ENCODE results near the gene NPDC1. TPM values are rescaled to one million over a fixed set of nuclear protein-coding genes. Genes with fewer than 3 reads are reported as not detected.

The NPDC1 gene
- polyA plus RNA-seq, 3 donors = 0.51 to 2.7 TPM; not detected in 1

GRCh38 chr9:137032858-137033257 is 13.1 kb downstream of the NPDC1 start:
- Histone ChIP-seq H3K4me1 (ENCODE audit: control insufficient read depth in 1 of 2, insufficient read depth in 2 of 2, low read length in 2 of 2) (peaks cover 63 to 76% of the 10 kb centered on the region in 2 donors), H4K20me1 (ENCODE audit: insufficient read depth, low read length) (peaks cover 47% of the 10 kb centered on the region), H3K79me2 (ENCODE audit: insufficient read depth, low read length) (peaks cover 75% of the 10 kb centered on the region), H3K27ac (ENCODE audit: low read depth in 1 of 2, low read length in 2 of 2) (peak overlapping the region; percentile 83 to 92), H3K9ac (ENCODE audit: insufficient read depth, low read length, poor library complexity, severe bottlenecking) (peak overlapping the region; percentile 77), H3K4me3 (replicated peaks in 1 of 3; ENCODE audit: low read depth in 2 of 3, low read length in 3 of 3) (peak overlapping the region; percentile 47 to 88 (median 68)), H3K36me3 (replicated peaks in 1 of 2; ENCODE audit: control insufficient read depth in 1 of 2, insufficient read depth in 2 of 2, low read length in 2 of 2) (peaks cover 15 to 22% of the 10 kb centered on the region in 2 donors), H2AFZ (ENCODE audit: insufficient read depth, low read depth, low read length, poor library complexity, severe bottlenecking) (peak overlapping the region; percentile 22), H3K9me3 (replicated peaks in 1 of 2; ENCODE audit: control insufficient read depth in 1 of 2, insufficient read depth in 1 of 2, low read length in 2 of 2) (no peaks in the 10 kb centered on the region), H3K27me3 (ENCODE audit: control insufficient read depth in 2 of 2, insufficient read depth in 2 of 2, low read length in 2 of 2) (no peaks in the 10 kb centered on the region), H3K4me2 (replicated peaks; ENCODE audit: extremely low read depth, low read length, poor library complexity, severe bottlenecking) (peak overlapping the region; percentile 98)
- Mint-ChIP-seq H3K4me1 (peaks cover 53% of the 10 kb centered on the region), H3K27me3 (ENCODE audit: low read depth in 3 of 3) (no peaks in the 10 kb centered on the region), H3K9me3 (no peaks in the 10 kb centered on the region), H3K27ac (peak overlapping the region; percentile 86 to 94 (median 92)), H3K36me3 (peaks cover 3 to 19% of the 10 kb centered on the region in 2 donors), H3K4me3 (peak overlapping the region; percentile 87 to 93)
- DNase-seq = peak; percentile 88 to 90 (median 89)
- no peak for TF ChIP-seq CTCF (IDR thresholded peaks at IDR 0.05)
- 5% methylated on average over 7 of the region's 10 CpGs for WGBS (ENCODE audit: insufficient coverage)
- intact Hi-C loops (cut with micrococcal nuclease) = loop anchor here (5.0 to 10.0 kb wide), 6 partner anchors 34 to 246 kb away; partner anchors contain the start of genes AJM1 (in 1 of the 2), C8G (in 1 of the 2), CLIC3 (in 1 of the 2) and FBXW5 (in 1 of the 2)

- Mint-ChIP-seq H3K27me3 (ENCODE audit: low read depth in 3 of 3) (peaks cover 2 to 3% (median 3%) of the 10 kb centered on the region in 3 donors), H3K9me3 (no peaks in the 10 kb centered on the region), H3K4me3 (peak within 1 kb of the TSS; percentile 87 to 93), H3K36me3 (peaks cover 0 to 14% of the 10 kb centered on the region in 2 donors), H3K4me1 (peaks cover 56% of the 10 kb centered on the region), H3K27ac (peak within 1 kb of the TSS; percentile 87 to 94 (median 93))
- DNase-seq = peak; percentile 44 to 59 (median 50)
- no peaks in the 10 kb centered on the region for H3K9me3 ChIP-seq (replicated peaks in 1 of 2; ENCODE audit: control insufficient read depth in 1 of 2, insufficient read depth in 1 of 2, low read length in 2 of 2)
- peaks cover 68 to 83% of the 10 kb centered on the region in 2 donors for H3K4me1 ChIP-seq (ENCODE audit: control insufficient read depth in 1 of 2, insufficient read depth in 2 of 2, low read length in 2 of 2)
- TF ChIP-seq CTCF (IDR thresholded peaks at IDR 0.05) = no peak
- H3K27me3 ChIP-seq (ENCODE audit: control insufficient read depth in 2 of 2, insufficient read depth in 2 of 2, low read length in 2 of 2) = no peaks in the 10 kb centered on the region
- intact Hi-C loops (cut with micrococcal nuclease) = loop anchor here (5.0 to 10.0 kb wide), 6 partner anchors 35 to 245 kb away; partner anchors contain the start of genes AJM1 (in 1 of the 2), C8G (in 1 of the 2), CLIC3 (in 1 of the 2) and FBXW5 (in 1 of the 2)
- peak within 1 kb of the TSS; percentile 47 to 88 (median 68) for H3K4me3 ChIP-seq (replicated peaks in 1 of 3; ENCODE audit: low read depth in 2 of 3, low read length in 3 of 3)
- H3K27ac ChIP-seq (ENCODE audit: low read depth in 1 of 2, low read length in 2 of 2) = peak within 1 kb of the TSS; percentile 83 to 92
- H3K4me2 ChIP-seq (replicated peaks; ENCODE audit: extremely low read depth, low read length, poor library complexity, severe bottlenecking) = peak within 1 kb of the TSS; percentile 98
- WGBS (ENCODE audit: insufficient coverage) = 9% methylated on average over 13 of the region's 16 CpGs
- H3K36me3 ChIP-seq (replicated peaks in 1 of 2; ENCODE audit: control insufficient read depth in 1 of 2, insufficient read depth in 2 of 2, low read length in 2 of 2) = peaks cover 10 to 17% of the 10 kb centered on the region in 2 donors
- H2AFZ ChIP-seq (ENCODE audit: insufficient read depth, low read depth, low read length, poor library complexity, severe bottlenecking) = peak within 1 kb of the TSS; percentile 22
- peak within 1 kb of the TSS; percentile 77 for H3K9ac ChIP-seq (ENCODE audit: insufficient read depth, low read length, poor library complexity, severe bottlenecking)
- H3K79me2 ChIP-seq (ENCODE audit: insufficient read depth, low read length) = peaks cover 75% of the 10 kb centered on the region
- H4K20me1 ChIP-seq (ENCODE audit: insufficient read depth, low read length) = peaks cover 39% of the 10 kb centered on the region
Measured at GRCh38 chr9:137031904-137032640, 13.9 kb downstream of the NPDC1 start, which contains the start of gene FUT7. Gene FUT7 (minus strand): TSS chr9:137032088. CDS start chr9:137031991, 97 bp downstream.

Data from CD14-positive monocyte (primary cell).